GM19463 (cell line): ENCODE data around the gene ERG.

Source experiments
- ATAC-seq: cut with Tn5 transposase; IDR thresholded peaks from one replicate; pipeline ENCODE4 v1.9.1; 2021; ENCODE audit warnings: mild to moderate bottlenecking, moderate library complexity; ENCODE audit not compliant: unreplicated experiment

Gene ERG

DNA sequence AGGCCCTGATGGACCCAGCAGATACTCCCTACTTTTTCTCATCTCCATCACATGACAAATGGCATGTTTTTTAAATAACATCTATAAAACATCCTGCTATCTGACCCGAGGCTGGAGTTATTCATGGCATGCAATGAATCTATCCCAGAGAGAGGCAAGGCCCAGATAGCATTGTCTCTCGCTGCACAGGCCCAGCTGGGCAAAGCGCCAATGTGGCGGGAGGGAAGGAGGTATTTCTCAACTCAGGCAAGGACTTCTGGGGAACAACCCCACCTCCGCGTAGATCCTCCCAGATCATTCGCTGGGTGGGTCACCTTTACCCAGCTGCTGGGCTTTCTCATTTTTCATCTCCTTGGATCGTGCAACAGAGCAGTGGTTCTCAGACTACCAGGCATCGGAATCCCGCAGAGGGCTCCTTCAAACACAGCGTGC is 59.8 kb downstream of the ERG start:
- ATAC-seq: no peak

DNA sequence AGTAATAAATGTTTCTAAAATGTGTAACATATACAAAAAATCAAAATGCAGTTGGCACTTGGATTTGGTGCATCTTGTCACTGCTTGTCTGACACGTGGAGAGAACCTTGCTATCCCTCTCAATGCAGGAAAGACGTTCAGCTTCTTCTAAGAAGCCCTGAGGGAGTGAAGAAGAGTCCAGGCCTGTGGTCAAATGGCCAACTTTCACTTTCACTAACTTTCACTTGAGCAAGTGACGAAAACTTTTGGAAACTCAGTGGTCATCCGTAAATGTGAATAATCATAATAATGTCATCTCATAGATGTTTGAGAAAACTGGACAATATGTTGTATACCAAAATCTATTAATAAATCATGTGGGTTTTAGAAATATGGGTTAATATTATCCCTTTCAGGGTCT is 61.9 kb downstream of the ERG start:
- ATAC-seq: no peak

- ATAC-seq: no peak
Measured at GRCh38 chr21:38434913-38435533, 63.3 kb downstream of the ERG start.

DNA sequence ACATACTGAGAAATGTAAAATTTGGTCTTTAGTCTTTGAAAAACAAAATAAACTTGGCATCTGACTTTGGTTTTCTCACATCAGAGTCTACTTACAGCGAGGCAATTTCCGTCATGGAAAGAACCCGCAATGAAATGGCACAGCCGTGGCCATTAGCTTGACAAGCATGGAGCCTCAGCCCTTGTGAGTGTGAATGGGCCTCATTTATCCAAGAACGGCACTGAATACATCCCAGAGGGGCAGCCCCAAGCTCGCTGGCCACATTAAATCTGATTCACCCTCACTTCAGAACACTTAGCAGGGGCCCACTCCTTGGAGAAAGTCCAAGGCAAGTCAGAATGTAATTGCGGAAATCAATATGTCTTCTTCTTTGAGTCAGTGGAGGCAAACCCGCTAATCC is 64.8 kb downstream of the ERG start:
- no peak for ATAC-seq

GRCh38 chr21:38430401-38430984 is 67.8 kb downstream of the ERG start:
- no peak for ATAC-seq

GRCh38 chr21:38429011-38429410 is 69.3 kb downstream of the ERG start:
- no peak for ATAC-seq

- ATAC-seq: no peak
Measured at GRCh38 chr21:38428211-38428610, 70.1 kb downstream of the ERG start.

DNA sequence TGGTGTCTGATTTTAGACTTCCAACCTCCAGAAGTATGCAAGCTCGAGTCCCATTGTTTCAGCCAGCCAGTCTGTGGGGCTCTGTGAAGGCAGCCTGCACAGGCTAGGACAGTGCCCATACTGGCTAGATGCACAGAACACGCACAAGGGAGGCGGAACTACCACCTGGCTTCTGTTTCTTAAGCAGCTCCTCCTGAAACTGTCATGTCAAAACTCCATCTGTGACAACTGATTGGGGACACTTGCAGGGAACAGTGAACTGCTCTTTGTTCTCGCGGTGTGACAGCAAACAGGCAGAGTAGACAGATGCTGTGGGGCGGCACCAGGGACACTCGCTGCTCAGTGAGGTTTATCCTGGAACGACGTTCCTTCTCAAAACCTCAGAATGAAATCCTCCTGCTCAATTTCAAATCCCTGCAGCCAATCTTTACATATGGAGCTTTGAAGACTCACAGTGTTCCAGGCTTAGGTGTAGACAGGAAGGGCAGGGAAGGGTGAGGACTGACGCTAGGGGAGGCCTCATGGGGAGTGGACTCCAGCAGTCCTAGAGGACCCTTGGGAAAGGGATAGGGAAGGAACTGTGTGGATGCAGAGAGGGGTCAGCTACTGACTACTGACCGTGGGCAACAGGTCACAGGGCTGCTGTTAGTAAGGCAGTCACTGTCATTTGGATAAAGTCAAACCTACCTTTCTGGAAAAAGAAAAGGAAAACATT is 73.8 kb downstream of the ERG start:
- no peak for ATAC-seq

DNA sequence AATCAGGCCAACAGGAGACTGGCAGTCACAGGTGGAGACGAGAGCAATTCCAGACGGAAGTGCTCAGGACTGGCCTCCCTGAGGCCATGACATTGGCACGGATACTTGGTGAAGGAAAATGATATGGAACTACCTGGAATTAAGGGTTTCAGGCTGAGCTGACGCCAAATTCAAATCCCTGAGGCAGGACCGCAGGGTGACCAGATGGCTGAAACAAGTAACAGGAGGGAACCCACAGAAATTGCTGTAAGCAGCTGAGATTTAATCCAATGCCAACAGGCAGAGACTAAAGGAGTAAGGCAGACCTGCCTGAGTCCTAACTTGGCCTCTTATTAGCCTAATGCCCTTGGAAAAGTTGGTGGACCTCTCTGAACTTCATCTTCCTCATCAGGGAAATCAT is 76.2 kb downstream of the ERG start:
- ATAC-seq: no peak

DNA sequence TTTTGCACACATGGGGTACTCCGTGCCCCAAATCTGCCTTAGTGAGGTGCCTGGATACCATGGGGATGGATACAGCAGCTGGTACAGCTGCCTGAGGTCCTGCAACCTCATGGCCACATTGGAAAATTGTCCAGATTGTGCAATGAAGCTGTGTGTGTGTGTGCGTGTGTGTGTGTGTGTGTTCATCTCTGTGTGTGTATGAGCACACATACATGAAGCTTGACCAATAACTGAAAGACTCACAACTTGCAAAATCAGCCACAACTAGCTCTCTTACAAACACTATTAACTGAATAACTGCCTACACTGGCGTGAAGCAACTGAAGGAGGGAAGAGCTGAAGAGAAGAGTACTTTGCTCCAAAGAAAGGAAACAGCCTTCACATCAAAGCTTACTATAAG is 78.1 kb downstream of the ERG start:
- no peak for ATAC-seq

DNA sequence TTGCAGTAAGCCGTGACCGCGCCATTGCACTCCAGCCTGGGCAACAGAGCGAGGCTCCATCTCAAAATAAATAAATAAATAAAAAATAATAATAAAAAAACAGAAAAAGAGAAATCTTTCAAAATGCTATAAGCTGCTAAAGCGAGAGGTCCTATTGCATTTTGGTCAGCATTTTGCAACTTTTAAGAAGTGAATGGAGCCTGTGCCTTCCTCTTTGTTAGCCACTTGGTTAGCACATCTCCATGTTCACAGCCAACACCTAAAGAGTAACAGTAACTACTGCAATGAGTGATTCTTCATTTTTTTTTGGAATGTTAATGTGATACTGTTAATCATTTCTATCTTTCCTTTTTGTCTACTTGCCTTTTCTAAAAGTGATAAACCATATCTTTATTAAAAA is 80.6 kb downstream of the ERG start:
- no peak for ATAC-seq

- no peak for ATAC-seq
Measured at GRCh38 chr21:38416791-38417190, 81.5 kb downstream of the ERG start.

- ATAC-seq: no peak
Measured at GRCh38 chr21:38413958-38414548, 84.2 kb downstream of the ERG start.

GRCh38 chr21:38410466-38410865 is 87.8 kb downstream of the ERG start:
- no peak for ATAC-seq

GRCh38 chr21:38409907-38410306 is 88.4 kb downstream of the ERG start:
- ATAC-seq: no peak

DNA sequence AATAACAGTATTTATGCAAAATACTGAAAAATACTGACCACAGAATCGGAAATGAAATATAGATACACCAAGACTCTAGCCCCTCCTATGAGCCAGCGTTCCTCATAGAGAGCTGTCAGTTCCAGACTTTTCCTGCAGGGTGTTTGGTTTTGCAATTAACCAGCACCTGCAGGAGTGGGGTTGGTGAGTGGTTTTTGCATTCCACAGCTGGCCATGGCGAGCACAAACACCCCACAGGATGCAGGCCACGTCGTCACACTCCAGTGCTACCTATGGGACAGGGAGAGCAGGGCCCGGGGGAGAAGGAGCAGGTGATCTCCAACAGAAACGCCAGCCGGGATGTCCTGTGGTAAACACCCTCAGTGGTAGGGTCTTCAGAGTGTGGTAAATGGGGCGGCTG is 94.1 kb downstream of the ERG start:
- ATAC-seq: no peak

DNA sequence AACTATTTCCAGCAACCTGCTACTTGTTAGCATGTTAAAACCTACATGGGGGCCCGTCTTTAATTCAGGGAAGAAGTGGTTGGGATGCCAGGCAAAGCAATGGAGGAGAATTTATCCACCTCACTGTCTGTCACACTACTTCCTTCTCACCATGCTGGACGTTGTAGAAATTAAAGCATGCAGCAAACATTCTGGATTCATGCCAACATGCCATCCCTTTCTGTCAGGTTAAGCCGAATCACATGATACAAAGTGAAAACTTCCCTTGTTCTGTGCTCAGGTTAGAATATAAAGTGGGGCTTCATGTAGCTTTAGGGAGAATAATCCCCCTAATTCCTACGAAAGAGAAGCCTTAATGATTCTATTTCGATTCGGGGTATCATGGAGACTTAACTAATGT is 95.5 kb downstream of the ERG start:
- ATAC-seq: no peak

DNA sequence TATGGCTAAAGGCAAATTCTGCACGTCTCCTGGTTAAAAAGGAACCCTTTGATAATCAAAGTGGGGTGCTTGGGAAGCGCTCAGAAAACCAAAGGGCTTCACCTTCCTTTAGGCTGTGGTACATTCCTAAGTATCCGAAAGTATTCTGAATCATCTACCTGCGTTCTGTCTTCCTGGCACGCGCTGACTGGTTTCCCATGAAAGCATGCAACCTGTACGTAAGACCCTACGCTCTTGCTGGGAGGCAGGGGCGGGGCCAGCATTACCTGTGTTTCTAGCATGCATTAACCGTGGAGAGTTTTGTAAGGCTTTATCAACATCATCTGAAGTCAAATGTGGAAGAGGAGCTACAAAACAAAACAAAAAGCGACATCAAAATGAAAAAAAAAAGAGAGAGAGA is 96.0 kb downstream of the ERG start:
- ATAC-seq: no peak

DNA sequence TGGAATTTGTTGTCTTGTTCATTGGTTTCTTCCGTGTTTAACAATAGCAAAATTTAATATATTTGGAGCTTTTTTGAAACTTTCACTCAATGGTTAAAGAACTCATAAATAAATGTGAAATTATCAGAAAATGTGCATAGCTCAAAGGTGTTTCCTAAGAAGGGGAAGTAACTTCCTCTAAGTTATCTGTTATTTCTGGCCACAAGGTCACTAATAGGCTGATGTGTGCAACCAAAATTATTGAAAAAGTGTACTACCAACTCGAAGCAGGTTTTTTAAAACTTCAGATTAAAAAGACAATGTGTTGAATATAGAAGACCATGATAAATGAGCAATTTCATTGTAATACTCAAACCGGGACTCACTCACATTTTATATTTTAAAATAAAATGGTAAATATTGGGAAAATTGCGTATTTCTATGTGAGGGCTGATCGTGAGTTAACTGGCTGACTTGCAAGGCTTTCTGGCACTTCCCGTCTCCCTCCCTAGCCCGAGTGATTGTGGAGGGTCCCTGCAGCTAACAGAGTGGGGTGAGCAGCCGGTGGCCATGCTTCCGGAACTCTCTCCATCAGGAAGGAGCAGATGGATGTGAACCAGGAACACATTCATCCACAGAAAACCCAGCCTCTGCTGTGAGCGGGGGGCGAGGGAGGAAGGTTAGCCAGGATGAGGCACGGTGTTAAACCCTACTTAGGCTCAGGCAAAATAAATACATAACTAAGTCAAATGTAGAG is 96.9 kb downstream of the ERG start:
- ATAC-seq: no peak

- no peak for ATAC-seq
Measured at GRCh38 chr21:38400195-38400919, 97.9 kb downstream of the ERG start.

GRCh38 chr21:38399103-38399502 is 99.2 kb downstream of the ERG start:
- ATAC-seq: no peak
